SK-N-MC (cell line): ENCODE measurements around the gene TRIM32.

ENCODE experiments used
- DNase-seq: peaks from one replicate; pipeline ENCODE4 v3.0.0-alpha.2; 2011; ENCODE audit warnings: low read depth, low spot score
- H3K27ac ChIP-seq: fragments of 200-600 bp; sonication (generic); 2 replicates; pipeline ENCODE4 v1.5.1; 2016; ENCODE audit warnings: mixed run types
- H3K36me3 ChIP-seq: fragments of 200-600 bp; sonication (generic); 2 replicates; pipeline ENCODE4 v1.6.1; 2017; ENCODE audit warnings: antibody characterized with exemption, low read length, mixed read lengths; ENCODE audit not compliant: insufficient read depth
- H3K4me3 ChIP-seq: fragments of 200-600 bp; sonication (generic); 2 replicates; pipeline ENCODE4 v1.5.1; 2016
- H3K9ac ChIP-seq: fragments of 200-600 bp; sonication (generic); 2 replicates; pipeline ENCODE4 v1.8.0; 2017; ENCODE audit warnings: mixed run types, mixed read lengths; ENCODE audit not compliant: insufficient read length
- H3K9me3 ChIP-seq: fragments of 200-600 bp; sonication (generic); 2 replicates; pipeline ENCODE4 v1.6.1; 2017; ENCODE audit warnings: low read depth, mild to moderate bottlenecking, antibody characterized with exemption, low read length, moderate library complexity, mixed read lengths
- EZH2 ChIP-seq: fragments of 200-600 bp; sonication (generic); IDR thresholded peaks from one replicate; pipeline ENCODE4 v1.6.1; 2017; ENCODE audit warnings: antibody characterized with exemption
- FOXP2 ChIP-seq: optimal IDR thresholded peaks from 2 replicates; pipeline ENCODE3; 2011; ENCODE audit warnings: mild to moderate bottlenecking, moderate library complexity; ENCODE audit not compliant: insufficient read depth; ENCODE audit errors: extremely low read length, control extremely low read depth
- POLR2AphosphoS5 ChIP-seq: IDR thresholded peaks from 2 replicates; pipeline ENCODE4 v1.6.1; 2012; ENCODE audit warnings: mild to moderate bottlenecking, low read depth, low read length, borderline replicate concordance

TRIM32 gene

DNA sequence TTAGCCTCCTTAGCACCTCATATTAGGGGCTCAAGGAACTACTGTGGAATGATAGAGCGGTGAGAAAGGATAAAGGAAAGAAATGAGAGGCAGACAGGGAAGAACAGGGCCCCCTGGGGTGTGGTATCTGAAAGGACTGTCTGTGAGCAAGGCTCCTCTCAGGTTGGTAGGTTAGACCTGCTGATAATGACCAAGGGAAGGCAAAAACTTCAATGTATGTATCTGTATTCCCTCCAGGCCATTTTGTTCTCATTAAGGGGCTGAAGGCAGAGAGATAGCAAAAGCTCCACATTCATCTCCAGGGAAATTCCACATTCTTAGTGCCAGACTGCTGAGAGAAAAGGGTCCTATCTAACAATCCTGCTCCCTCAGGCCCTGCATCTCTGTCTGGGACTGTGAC lies 28.6 kb downstream of the TRIM32 start:
- no peaks in the 10 kb centered on the region for H3K9me3 ChIP-seq
- no peaks in the 10 kb centered on the region for H3K36me3 ChIP-seq
- H3K9ac ChIP-seq, result no peak overlapping the region
- TF ChIP-seq FOXP2 (no peak), POLR2AphosphoS5 (no peak), EZH2 (no peak)
- no peak overlapping the region for H3K4me3 ChIP-seq
- H3K27ac ChIP-seq, result no peak overlapping the region
- DNase-seq, result no peak

GRCh38 chr9:116716438-116716837 lies 29.3 kb downstream of the TRIM32 start:
- DNase-seq, result no peak
- Histone ChIP-seq H3K4me3 (no peak overlapping the region), H3K9ac (no peak overlapping the region), H3K27ac (no peak overlapping the region), H3K36me3 (no peaks in the 10 kb centered on the region), H3K9me3 (no peaks in the 10 kb centered on the region)
- TF ChIP-seq POLR2AphosphoS5, result no peak
- TF ChIP-seq FOXP2, result no peak
- TF ChIP-seq EZH2, result no peak

DNA sequence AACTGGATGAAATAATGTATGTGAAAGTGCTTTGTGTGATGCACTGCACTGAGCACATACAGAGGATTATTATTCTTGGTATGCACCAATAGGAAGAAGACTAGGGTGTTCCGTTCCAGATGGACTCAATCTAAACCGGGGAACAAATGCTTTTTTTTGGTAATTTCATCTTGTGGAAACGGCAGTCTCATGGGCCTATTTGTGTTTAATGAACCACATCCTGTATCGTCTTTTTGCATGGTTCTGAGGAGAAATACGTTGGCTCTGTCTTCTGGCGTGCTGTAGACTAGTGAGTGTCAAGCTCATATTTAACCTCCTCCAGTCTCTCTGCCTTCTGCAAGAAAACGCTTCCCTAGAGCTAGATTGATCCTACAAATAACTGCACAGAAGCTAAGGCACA lies 30.0 kb downstream of the TRIM32 start:
- DNase-seq, result peak; percentile 32
- Histone ChIP-seq H3K9ac (no peak overlapping the region), H3K36me3 (no peaks in the 10 kb centered on the region), H3K4me3 (no peak overlapping the region), H3K9me3 (no peaks in the 10 kb centered on the region), H3K27ac (no peak overlapping the region)
- TF ChIP-seq EZH2 (no peak), POLR2AphosphoS5 (no peak), FOXP2 (no peak)

DNA sequence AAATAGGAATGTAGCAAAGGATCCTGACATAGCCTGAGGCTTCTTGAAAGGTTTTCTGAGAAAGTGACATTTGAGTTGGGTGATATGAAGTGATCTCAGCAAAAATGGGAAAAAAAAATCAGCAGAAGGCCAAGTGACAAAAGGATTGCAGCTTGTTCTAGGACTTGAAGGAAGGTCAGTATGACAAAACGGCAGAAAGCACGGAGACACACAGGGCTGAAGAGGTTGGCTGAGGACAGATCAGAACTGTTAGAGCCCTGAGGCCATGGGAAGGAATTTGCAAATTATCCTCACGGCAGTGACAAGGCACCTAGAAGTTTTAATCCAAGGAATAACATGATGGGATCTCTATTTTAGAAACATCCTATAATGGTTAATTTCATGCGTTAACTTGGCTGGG lies 31.0 kb downstream of the TRIM32 start:
- no peak for DNase-seq
- H3K36me3 ChIP-seq, result no peaks in the 10 kb centered on the region
- no peaks in the 10 kb centered on the region for H3K9me3 ChIP-seq
- no peak overlapping the region for H3K9ac ChIP-seq
- TF ChIP-seq FOXP2, result no peak
- no peak for TF ChIP-seq EZH2
- TF ChIP-seq POLR2AphosphoS5, result no peak
- no peak overlapping the region for H3K27ac ChIP-seq
- H3K4me3 ChIP-seq, result no peak overlapping the region

DNA sequence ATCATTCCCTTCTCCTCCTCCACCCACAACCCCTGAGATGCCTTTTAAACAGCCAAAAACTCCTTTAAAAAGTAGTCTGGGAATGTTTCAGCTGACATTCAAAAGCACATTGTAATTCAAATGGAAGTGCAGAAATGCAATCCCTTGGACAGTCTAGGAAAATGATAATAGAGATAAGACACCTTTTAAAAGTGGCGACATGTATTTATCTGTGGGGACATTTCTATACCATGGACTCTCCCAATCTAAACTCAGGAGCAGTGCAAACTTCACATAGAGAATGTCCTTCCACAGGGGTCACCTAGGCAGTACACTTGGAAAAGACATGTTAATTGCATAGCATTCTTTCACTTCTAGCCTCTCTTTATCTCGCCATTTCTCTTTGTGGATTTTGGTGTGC lies 33.0 kb downstream of the TRIM32 start:
- no peak overlapping the region for H3K27ac ChIP-seq
- TF ChIP-seq FOXP2, result no peak
- no peak for TF ChIP-seq EZH2
- TF ChIP-seq POLR2AphosphoS5, result no peak
- no peaks in the 10 kb centered on the region for H3K36me3 ChIP-seq
- H3K4me3 ChIP-seq, result no peak overlapping the region
- no peaks in the 10 kb centered on the region for H3K9me3 ChIP-seq
- no peak overlapping the region for H3K9ac ChIP-seq
- no peak for DNase-seq

- no peak overlapping the region for H3K4me3 ChIP-seq
- DNase-seq, result no peak
- no peaks in the 10 kb centered on the region for H3K36me3 ChIP-seq
- no peak overlapping the region for H3K27ac ChIP-seq
- H3K9me3 ChIP-seq, result no peaks in the 10 kb centered on the region
- TF ChIP-seq EZH2, result no peak
- TF ChIP-seq POLR2AphosphoS5, result no peak
- no peak for TF ChIP-seq FOXP2
- no peak overlapping the region for H3K9ac ChIP-seq
These were observed 34.3 kb downstream of the TRIM32 start for GRCh38 chr9:116721411-116721810.

DNA sequence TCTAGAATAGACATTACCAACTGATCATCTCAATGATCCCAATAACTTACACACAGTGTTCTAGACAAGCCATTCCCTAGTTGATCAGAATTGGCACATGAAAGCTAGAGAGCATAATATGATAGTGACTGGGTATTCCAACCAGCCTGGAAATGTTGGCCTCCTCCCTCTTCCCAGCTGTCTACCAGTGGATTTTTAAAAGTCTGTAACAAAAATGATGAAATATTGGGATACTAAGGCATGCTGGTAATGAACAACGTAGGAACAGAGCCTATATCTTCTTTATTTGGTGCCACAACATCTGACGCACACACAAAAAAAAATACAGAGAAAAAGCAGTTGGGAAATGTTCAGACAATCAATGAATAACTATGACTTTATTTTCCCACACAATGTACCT lies 34.8 kb downstream of the TRIM32 start:
- DNase-seq, result no peak

DNA sequence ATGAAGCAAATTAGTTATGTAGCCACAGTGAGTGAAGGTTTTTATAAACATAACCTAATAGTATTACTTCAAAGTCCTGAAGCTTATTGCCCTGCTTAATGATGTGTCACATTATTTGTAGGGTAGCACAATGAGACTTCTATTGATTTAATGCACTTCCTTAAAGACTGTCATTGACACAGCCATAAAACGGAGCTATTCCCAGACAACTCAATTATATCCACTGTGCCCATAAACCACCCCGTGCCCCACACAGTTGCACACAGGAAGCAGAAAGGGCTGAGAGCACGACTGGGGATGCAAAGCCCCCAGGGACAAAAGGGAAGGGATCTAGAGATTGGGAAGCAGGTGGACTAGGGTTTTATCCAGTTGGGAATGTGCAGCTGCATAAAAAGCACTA lies 37.0 kb downstream of the TRIM32 start:
- DNase-seq, result no peak
- Histone ChIP-seq H3K36me3 (no peaks in the 10 kb centered on the region), H3K9ac (no peak overlapping the region), H3K9me3 (no peaks in the 10 kb centered on the region), H3K4me3 (no peak overlapping the region), H3K27ac (no peak overlapping the region)
- no peak for TF ChIP-seq POLR2AphosphoS5
- no peak for TF ChIP-seq EZH2
- no peak for TF ChIP-seq FOXP2

More for the DNA sequence above, 34.8 kb downstream of the TRIM32 start:
- Histone ChIP-seq H3K27ac (no peak overlapping the region), H3K9ac (no peak overlapping the region), H3K36me3 (no peaks in the 10 kb centered on the region), H3K9me3 (no peaks in the 10 kb centered on the region), H3K4me3 (no peak overlapping the region)
- no peak for TF ChIP-seq FOXP2
- TF ChIP-seq POLR2AphosphoS5, result no peak
- no peak for TF ChIP-seq EZH2

GRCh38 chr9:116726602-116727001 lies 39.5 kb downstream of the TRIM32 start:
- Histone ChIP-seq H3K36me3 (no peaks in the 10 kb centered on the region), H3K27ac (no peak overlapping the region), H3K4me3 (no peak overlapping the region), H3K9me3 (no peaks in the 10 kb centered on the region), H3K9ac (no peak overlapping the region)
- TF ChIP-seq FOXP2, result no peak
- TF ChIP-seq EZH2, result no peak
- TF ChIP-seq POLR2AphosphoS5, result no peak
- no peak for DNase-seq
